Peyer's patch (tissue), 4 donors: Measurements from ENCODE around the gene GAL3ST1.

Source experiments
- POLR2A ChIP-seq, 2 donors: fragments of 450-650 bp; IDR thresholded peaks; one replicate each; pipeline ENCODE4 v1.5.1; 2017; ENCODE audit warnings: antibody characterized with exemption in 2 of 2, mild to moderate bottlenecking in 2 of 2, moderate library complexity in 2 of 2
- TF ChIP-seq, protein P1 (sequence below), 6 experiments: fragments of 450-650 bp in 4 of 6; fragments of 200-600 bp in 2 of 6; sonication (generic) in 1 of 6; IDR thresholded peaks; one replicate each; pipeline ENCODE4 v1.5.1; 2017 to 2019; ENCODE audit warnings: antibody characterized with exemption in 6 of 6, mild to moderate bottlenecking in 3 of 6, moderate library complexity in 1 of 6

DNA sequence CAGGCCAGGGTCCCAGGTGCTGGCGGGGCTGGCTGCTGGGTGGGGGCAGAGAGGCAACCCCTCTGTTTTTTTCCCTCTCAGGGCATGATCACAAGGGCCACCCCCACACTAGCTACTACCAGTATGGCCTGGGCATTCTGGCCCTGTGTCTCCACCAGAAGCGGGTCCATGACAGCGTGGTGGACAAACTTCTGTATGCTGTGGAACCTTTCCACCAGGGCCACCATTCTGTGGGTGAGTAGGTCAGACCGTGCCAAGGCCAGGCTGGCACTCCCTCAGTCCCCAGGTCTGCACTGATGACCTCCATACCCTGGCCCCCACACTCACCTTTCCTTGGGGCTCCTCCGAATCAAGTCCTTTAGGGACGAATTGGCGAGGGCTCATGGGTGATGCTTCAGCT, 39.8 kb upstream of the GAL3ST1 start:
- TF ChIP-seq, protein P1, sequence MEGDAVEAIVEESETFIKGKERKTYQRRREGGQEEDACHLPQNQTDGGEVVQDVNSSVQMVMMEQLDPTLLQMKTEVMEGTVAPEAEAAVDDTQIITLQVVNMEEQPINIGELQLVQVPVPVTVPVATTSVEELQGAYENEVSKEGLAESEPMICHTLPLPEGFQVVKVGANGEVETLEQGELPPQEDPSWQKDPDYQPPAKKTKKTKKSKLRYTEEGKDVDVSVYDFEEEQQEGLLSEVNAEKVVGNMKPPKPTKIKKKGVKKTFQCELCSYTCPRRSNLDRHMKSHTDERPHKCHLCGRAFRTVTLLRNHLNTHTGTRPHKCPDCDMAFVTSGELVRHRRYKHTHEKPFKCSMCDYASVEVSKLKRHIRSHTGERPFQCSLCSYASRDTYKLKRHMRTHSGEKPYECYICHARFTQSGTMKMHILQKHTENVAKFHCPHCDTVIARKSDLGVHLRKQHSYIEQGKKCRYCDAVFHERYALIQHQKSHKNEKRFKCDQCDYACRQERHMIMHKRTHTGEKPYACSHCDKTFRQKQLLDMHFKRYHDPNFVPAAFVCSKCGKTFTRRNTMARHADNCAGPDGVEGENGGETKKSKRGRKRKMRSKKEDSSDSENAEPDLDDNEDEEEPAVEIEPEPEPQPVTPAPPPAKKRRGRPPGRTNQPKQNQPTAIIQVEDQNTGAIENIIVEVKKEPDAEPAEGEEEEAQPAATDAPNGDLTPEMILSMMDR (IDR thresholded peaks at IDR 0.05) = no peak
- TF ChIP-seq POLR2A (IDR thresholded peaks at IDR 0.05) = no peak
